ENCODE data around the gene KRTAP10-1. TPM values are rescaled to one million over a fixed set of nuclear protein-coding genes. Genes with fewer than 3 reads are reported as not detected.
"Not testable (repeated sequence)": the region's sequence is repeated elsewhere in the genome, so short reads cannot be mapped to it uniquely, and the experiment has no call there.

Gene KRTAP10-1
- total RNA-seq, 2 donors from 2014 or later, result not detected

DNA sequence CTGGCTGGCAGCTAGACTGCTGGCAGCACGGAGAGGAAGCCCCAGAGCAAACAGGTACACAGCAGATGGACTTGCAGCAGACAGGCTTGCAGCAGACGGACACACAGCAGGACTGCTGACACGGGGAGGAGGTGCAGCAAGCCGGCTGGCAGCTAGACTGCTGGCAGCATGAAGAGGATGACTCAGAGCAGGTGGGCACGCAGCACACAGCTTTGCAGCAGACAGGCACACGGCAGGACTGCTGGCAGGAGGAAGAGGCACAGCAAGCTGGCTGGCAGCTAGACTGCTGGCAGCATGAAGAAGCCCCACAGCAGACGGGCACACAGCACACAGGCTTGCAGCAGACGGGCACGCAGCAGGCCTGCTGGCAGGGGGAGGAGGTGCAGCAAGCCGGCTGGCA is 10.8 kb upstream of the KRTAP10-1 start:
- no peak for DNase-seq (ENCODE audit: low spot score)
- intact Hi-C loops (cut with DNase I), result no loop called here

DNA sequence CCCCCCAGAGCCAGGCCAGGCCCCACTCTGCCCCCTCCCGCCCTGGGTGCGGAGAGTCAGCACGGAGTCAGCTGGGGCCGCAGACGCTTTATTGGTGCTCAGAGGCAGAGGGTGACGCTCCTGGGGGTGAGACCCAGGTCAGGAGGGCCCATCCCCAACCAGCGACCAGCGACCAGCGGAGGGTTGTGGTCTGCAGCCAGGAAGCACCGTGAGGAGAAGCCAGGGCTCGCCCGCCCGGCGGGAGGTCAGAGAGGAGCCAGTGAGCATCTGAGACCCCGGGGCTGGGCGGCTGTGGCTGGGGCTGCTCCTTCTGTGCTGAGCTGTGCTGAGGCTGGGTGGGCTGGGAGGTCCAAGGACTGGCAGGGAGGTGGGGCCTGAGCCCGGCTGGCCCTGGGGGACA is 10.3 kb upstream of the KRTAP10-1 start:
- intact Hi-C loops (cut with DNase I), result not testable (repeated sequence)
- DNase-seq (ENCODE audit: low spot score), result peak; percentile 75

DNA sequence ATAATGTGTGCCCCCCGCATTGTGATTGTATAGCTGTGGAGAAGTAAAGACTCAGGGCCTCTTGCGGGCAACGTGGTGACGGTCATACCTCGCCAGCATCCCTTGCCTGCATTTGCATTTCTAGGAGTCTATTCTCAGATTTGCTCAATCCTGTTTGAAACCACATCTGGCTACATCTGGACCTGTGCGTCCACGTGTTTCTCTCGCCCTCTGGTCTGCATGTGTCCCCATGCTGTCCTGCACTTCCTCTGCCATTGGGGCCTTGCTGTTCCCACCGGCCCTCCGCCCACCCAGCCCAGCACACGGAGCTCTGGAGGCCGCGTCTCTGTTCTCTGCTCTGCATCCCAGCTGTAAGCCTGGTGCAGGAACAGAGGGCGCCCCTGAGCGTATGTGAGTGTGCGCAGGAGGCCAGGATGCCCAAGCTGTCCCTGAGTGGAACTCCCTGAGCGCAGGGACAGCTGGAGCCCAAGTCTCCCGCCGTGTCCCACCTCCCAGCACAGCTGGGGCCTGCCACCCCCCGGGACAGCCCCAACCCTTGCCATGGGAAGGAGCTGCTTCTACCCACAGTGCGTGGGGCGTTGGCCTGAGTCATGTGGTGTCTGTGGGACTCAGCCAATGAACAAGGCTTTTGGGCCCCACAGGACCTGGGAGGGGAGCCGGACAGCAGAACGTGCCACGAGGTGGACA is 9.7 kb upstream of the KRTAP10-1 start:
- intact Hi-C loops (cut with DNase I), result no loop called here

DNA sequence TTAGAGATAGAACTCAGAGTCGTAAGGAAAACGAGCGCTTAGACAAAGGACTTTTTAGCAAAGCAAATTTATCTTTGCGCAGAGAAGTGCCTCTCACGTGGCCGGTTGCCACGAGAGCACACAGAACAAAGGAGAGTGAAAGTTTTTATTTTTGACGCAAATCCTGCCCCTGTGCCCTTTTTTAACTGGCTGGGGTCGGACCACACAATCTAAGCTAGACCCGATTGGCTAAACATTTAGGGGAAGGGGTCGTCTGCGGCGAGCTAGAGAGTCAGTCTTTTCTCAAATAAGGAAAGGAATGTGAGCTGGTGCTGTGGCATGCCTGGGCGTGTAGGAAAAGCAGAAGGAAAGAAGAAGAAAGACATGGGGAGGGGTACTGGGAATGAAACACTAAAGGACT is 8.9 kb upstream of the KRTAP10-1 start:
- intact Hi-C loops (cut with DNase I), result no loop called here
- DNase-seq (ENCODE audit: low spot score), result no peak

More for the DNA sequence above, 9.7 kb upstream of the KRTAP10-1 start:
- DNase-seq (ENCODE audit: low spot score), result no peak

DNA sequence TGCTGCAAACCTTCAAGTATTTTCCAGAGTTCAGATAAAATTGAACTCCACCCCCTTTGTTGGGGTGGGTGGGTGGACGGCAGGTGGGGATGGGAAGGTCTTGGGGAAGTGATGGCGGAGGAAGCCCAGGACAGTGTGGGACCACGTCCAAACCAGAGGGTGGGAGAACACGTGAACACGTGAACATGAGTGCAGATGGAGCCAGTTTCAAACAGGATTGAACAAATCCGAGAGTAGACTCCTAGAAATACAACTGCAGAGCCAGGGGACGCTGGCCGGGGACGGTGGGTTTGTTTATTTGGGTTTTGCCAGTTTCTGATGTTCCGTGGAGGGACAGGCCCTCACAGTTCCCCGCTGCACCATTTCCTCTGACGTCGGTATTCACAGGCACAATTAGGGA is 8.4 kb upstream of the KRTAP10-1 start:
- no peak for DNase-seq (ENCODE audit: low spot score)
- intact Hi-C loops (cut with DNase I), result no loop called here

DNA sequence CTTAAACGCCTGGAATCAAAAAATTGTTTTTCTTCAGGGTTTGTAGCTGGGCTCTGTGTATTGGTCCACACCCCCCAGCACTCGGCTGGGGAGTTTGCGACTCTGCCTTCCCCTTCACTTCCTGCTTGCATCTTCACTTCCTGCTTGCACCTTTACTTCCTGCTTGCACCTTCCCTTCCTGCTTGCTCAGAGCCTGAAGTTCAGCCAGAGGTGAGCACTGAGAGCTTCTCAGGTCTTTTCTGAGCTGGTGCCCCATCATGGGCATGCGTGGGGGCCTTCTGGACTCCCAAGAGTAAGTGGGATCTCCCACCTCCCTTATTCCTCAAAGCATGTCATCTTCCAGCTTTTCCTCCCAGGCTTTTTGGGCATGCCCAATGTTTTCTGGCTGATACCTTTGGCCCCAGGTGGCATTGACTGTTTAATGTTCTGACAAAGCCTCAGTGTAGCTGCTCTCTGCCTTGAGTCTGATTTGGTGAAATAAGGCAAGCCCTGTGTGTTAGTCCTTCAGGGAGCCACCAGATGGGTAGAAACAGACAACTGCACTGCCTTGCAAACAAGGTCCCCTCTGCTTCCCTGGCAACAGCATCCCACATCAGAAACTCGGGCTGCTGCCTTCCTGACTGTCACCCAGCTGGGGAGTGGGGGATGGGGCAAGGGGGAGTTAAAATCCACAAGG is 7.8 kb upstream of the KRTAP10-1 start:
- intact Hi-C loops (cut with DNase I), result no loop called here
- DNase-seq (ENCODE audit: low spot score), result no peak

DNA sequence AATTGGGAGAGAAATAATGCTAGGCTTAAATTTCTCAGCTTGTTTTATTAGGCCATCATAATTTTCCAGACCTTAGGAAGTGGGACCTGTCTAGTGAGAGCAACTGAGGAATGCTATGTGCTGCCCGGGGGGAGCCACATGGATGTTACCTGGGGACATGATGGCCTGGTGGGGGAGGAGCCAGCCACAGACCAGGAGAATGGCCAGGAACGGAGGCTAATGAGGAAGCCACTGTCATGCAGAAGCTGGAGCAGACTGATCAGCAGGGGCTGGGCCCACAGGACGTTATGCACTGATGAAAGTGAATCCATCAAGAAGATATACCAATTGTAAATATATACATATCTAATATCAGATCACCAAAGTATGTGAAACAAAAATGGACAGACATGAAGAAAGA is 4.6 kb upstream of the KRTAP10-1 start:
- intact Hi-C loops (cut with DNase I), result no loop called here
- no peak for DNase-seq (ENCODE audit: low spot score)

DNA sequence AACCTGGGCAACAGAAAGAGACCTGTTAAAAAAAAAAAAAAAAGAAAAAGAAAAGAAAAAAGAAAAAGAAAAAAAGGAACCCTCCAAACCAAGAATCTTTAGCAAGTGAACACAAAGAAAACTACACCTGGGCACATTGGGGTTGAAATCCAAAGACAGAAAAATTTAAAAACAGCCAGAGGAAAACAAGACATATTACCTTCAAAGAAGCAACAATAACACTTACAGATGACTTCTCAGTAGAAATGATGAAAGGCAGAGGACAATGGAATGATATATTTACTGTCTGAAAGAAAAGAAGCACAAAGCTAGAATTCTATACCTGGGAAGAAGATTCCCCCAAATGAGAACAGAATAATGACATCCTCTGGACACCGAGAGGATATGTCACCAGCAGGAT is 2.7 kb upstream of the KRTAP10-1 start:
- DNase-seq (ENCODE audit: low spot score), result no peak
- intact Hi-C loops (cut with DNase I), result no loop called here

DNA sequence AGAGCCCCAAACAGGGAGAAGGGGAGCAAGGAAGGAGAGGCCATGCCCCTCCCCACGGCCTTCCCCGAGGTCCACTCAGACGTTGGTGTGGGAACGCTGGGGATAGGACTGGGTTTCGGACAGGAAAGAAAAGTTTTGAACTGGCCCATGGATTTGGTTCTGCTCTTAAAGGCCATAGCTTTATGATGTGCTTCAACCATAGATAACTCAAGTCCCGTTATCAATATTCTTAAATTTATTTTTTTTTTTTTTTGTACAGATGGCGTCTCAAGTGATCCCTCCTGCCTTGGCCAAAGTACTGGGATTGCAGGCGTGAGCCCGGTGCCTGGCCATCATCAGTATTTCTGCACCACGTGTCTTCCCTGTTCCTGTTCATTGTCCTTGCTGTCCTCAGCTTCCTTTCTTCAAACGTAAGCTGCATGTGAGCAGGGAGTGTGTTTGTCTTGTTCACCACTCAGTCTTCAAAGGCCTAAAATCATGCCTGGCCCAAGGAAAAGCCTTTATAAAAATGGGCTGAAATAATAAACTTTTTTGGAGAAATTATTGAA is 820 bp upstream of the KRTAP10-1 start:
- intact Hi-C loops (cut with DNase I), result no loop called here

DNA sequence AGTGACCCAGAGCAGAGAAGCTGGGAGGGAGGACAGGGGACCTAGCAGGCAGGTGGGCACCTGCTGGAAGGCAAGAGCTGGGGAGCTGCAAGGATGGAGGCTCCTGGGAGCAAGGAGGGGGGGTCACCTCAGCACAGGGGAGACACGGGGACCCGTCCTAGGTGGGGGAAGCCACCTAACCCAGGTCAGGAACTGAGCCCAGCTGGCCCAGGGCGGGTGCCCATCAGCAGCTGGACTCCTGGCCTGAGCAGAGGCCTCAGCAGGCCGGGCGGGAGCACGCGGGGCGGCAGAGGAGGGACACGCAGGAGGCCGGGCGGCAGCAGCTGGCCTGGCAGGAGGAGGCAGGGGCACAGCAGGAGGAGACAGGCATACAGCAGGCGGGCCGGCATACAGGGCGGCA is 949 bp downstream of the KRTAP10-1 start:
- DNase-seq (ENCODE audit: low spot score), result peak; percentile 44
- intact Hi-C loops (cut with DNase I), result no loop called here

More for the DNA sequence above, 820 bp upstream of the KRTAP10-1 start:
- DNase-seq (ENCODE audit: low spot score), result no peak

DNA sequence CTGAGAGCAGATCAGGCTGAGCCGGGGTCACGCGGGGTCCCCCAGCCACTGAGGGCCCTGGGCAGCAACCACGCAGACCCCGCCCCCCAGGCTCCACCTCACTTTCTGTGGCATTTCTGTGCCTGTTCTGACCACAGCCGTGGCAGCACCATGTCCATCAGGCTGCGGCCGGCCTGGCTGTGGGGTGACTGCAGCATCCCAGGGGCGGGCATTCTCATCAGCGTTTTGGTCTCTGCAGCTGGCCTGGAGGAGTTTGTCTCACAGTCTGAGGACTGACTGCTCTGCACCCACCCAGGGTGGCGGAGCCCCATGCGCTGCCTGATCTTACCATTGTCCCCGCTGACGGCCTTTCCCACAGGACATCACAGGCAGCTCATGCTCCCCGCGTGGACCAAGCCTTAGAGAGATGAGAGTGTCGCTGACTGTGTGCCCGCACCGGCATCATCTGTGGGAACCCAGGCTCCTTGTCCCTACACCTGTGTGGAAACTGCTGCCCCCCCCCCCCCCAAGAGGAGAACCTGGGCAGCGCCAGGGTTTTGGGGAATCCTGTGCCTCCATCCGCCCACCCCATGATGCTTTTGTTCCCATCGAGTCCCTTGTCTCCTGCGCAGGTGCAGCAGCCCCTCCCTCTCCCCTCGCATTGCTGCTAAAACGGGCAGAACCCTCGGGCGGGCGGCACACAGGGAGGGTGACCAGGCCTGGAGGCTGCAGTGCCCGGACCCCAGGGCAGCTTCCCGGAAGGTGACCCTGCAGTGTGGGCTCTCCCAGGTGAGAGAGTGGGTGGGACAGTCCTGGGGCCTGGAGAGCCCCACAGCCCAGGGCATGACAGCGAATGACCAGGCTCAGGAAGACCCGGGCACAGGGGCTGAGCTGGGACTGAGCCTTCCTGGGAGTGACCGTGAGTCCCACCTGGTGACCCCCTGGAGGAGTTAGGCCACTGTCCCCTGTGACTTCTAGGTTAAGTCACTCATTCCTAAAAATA is 1.8 kb downstream of the KRTAP10-1 start:
- peak; percentile 67 for DNase-seq (ENCODE audit: low spot score)
- intact Hi-C loops (cut with DNase I), result loop anchor here in 1 of 2 donors (1.0 kb wide), 1 partner anchor 22 kb away; no protein-coding TSS in a partner anchor

DNA sequence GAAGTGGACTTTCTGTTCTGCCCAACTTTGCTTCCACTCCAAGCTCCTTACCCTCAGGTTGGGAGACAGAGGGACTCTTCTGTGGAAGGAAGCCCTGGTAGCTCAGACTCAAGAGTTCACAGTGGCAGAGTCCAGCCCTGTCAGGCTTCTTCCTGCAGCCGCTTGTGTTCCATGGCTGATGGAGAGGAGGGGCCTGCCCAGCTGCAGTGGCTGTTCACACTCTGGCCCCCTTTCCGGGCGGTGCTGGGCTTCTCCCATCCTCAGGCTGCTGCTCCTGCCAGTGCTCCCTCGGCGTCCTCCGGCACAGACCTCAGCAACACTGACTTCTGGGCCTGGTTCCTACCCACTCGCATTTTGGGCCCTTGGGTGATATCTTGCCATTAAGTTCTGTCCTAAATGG is 4.0 kb downstream of the KRTAP10-1 start:
- DNase-seq (ENCODE audit: low spot score), result peak; percentile 78
- intact Hi-C loops (cut with DNase I), result no loop called here

DNA sequence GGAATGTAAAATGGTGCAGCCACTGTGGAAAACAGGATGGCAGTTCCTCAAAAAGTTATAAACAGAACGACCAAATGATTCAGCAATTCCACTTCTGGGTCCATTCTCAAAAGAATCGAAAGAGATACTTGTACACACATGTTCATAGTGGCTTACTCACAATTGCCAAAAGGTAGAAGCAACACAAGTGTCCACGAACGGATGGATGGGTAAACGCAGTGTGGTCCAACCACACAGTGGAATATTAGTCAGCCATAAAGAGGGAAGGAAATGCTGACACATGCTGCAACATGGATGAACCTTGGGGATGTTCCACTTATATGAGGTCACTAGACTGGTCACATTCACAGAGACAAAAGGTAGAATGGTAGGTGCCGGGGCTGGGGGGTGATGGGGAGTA is 5.3 kb downstream of the KRTAP10-1 start:
- intact Hi-C loops (cut with DNase I), result no loop called here

DNA sequence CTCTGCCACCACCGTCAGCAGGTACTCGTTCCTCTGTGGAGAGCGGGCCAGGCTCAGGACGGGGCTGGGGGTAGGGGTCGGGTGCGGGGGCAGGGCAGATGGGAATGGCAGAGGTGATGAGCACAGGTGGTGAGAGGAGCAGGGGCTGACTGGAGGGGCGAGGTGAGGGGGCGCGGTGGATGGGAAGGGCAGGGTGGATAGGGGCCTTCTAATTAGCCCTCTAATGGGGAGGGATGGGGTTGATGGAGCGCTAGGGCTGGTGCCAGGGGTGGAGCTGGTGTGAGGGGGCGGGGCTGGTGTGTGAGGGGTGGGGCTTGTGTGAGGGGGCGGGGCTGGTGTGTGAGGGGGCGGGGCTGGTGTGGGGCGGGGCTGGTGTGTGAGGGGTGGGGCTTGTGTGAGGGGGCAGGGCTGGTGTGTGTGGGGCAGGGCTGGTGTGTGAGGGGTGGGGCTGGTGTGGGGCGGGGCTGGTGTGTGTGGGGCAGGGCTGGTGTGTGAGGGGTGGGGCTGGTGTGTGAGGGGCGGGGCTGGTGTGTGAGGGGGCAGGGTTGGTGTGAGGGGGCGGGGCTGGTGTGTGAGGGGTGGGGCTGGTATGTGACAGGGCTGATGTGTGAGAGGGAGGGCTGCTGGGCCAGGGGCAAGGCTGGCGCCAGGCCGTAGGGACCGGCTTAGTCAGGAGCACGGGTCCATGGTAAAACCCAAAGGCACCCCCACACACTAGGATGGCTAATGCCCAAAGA is 5.9 kb downstream of the KRTAP10-1 start:
- DNase-seq (ENCODE audit: low spot score), result no peak
- intact Hi-C loops (cut with DNase I), result no loop called here

More for the DNA sequence above, 5.3 kb downstream of the KRTAP10-1 start:
- DNase-seq (ENCODE audit: low spot score), result no peak

DNA sequence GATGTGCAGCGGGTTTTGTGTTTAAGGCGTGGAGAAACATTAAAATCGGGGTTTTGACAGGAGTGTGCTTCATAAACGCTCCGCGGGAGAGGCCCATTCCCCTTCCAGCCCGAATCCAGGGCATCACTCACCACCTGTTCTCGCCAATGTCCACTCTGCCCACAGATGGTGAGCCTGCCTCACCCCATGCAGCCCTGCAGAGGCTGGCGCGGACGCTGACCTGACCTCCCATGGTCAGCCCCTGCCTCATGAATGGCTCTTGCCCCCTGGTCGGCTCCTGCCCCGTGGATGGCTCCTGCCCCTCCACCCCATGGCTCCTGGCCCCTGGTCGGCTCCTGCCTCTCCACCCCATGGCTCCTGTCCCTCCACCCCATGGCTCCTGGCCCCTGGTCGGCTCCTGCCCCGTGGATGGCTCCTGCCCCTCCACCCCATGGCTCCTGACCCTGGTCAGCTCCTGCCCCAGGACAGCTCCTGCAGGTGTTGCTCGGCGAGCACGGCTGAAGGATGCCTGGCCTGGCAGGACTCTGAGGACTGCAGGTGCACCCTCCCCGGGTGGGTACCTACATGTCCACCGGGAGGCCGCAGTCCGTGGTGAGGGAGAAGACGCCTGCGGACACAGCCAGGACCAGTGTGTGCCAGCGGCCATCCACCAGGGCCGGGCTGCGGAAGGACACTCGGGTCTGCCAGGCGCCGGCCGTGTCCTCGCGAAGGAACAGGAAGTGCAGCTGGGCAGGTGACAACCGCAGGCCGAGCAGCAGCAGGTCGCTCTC is 6.7 kb downstream of the KRTAP10-1 start:
- intact Hi-C loops (cut with DNase I), result no loop called here
- DNase-seq (ENCODE audit: low spot score), result peak; percentile 80

DNA sequence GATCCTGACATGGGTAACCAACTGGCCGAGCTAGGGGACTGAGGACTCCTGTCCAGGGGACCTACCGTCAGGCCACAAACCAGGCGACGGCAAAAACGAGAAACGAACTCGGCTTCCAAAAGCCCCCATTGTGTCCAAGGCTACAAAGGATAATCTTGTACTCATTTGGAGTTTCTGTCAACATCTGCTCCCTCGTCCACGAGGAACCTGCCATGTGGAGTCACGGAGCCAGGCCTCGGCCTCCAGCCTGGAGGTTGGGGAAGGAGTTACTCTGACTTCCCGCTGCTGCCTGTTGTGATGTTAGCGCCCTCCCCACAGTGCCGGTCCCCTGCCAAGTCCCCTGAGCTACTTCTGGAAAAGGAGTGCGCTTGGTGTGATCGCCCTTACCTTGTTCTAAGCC is 7.3 kb downstream of the KRTAP10-1 start:
- peak; percentile 26 for DNase-seq (ENCODE audit: low spot score)
- intact Hi-C loops (cut with DNase I), result no loop called here

DNA sequence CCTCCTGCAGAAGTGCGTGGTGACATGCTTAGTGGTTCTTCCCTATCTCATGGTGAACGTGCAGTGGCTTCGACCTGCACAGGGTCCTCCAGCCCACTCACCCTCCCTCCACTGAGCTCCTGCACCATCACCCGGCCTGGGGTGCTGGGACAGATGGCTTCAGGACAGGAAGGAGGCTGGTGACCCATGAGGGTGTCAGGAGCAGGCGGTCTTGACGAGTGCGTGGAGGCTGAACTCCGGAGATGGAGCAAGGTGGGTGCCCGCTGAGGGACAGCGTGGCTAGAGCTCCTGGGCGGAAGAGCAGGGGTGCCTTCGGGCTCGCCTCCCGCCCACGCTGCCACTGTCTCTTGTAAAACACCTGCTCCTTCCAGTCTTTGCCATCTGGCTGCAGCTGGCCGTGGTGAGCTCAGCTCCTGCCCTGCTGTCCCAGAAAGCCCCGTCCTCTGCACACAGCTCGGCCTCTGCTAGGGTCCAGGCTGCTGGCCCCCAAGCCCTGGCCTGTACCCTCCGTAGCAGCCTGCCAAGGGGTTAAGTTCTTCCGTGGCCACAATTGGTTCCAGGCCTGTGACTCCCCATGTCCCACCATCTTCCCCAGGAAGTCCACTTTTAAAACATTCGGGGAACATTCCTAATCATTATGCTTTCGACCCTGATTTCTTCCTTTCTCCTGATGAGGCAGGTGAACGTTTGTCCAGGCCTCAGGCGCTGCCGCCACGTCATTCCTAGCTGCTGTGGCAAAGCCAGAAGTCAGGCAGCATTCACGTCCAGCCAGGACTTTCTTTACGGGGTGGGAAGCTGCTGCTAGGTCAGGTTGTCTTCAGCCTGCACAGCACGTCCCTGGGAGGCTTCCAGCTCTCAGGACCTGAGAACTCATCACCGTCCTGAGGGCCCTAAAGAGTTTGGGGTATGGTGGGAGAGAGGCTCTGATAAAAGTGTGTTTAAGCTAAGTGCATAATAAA is 8.1 kb downstream of the KRTAP10-1 start:
- DNase-seq (ENCODE audit: low spot score), result peak; percentile 77
- intact Hi-C loops (cut with DNase I), result no loop called here
